GM18526 (cell line): Measurements from ENCODE around the gene RFX2.

Source experiments
- POLR2A ChIP-seq: IDR thresholded peaks from 3 replicates; pipeline ENCODE4 v1.6.1; 2011; ENCODE audit not compliant: insufficient read length; ENCODE audit errors: extremely low read depth

The RFX2 gene

DNA sequence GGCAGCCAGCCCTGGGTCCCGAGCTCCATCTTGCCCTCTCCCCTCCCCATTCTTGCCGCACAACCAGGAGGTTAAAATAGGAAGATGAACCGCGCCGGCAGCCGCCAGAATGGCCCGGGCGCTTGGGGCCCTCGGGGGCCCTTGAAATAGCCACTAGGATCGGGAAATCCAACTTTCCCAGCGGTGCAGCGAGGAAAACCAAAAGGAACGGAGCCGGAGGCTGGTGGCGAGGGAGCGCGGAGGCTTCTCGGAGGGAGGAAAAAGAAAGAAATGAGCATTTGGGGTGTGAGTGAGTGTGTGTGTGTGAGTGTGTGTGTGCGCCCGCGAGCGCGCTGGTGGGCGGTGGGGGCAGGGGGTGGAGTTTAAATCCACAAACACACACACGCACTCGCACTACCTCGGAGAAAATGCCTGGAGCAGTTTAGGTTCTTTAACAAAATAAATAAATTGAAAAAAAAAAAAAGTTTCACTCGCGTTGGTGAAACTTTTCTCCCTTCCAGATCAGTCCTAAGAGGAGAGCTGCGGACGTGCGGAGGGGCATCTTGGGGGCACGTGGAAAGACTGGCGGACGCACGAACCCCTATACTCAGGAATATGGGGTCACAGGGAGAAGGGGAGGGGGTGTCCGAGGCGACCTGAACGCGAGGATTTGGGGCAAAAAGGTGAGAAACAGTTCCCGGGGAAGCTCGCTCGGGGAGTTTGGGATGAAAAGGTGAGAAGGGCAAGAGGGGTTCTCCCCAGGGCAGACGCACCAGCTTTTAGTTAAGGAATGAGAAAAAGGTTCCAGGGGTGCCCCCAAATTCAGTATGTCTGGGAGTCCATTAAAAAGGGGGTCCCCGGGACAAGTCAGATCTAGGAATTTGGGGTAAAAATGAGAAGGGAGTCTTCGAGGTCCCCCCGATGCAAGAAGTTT lies 1.3 kb downstream of the RFX2 start:
- TF ChIP-seq POLR2A: no peak

DNA sequence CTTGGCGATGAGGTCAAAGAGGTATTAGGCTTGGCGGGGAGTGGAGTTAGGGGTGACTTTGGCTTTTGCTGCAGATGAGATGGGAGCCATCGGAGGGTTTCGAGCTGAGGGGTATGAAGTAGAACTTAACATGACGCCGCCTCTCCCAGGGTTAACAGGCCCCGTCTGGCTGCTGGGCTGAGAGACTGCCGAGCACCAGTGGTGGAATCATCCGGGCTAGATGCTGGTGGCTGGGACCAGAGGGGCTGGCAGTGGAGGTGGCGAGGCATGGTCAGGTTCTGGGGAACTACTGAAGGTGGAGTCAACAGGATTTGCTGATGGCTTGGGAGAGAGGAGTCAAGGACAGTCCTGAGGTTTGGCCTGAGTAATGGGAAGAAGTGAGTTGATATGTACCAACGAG lies 4.9 kb downstream of the RFX2 start:
- no peak for TF ChIP-seq POLR2A

DNA sequence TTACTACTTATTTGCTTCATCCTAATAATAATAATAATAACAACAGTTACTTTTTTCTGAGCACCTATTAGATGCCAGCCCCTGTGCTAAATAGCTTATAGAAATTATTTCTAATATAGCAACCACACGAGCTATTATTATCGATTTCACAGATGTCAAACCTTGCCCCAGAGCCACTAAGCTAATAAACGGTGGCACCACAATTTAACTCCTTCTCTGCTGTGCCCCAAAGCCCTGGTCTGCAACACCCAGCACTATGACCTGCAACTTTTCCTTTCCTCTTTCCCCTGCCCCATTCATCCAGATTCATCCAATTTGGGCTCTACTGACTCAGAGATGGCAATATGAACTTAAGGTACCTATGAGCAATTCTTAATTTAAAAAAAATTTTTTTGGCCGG lies 6.4 kb downstream of the RFX2 start:
- no peak for TF ChIP-seq POLR2A

DNA sequence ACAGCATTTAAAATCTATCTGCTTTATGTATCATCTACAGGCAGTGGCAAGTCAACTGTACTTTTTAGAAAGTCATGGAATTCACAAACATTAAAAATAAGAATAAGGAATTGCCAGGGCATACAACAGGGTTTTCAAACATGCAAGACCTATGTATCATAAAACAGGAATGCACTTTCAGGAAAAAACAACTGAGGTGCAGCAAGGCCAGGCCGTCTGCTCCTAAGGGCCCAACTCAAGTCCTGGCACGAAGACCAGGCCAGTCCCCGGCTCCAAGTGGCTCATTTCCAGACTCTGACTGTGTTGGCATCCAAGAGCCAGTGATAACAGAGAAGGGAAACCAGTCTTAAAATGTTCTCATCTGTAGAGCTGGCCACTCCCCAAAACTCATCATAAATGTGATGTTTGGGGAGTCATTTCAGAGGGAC lies 7.1 kb downstream of the RFX2 start:
- TF ChIP-seq POLR2A: no peak

DNA sequence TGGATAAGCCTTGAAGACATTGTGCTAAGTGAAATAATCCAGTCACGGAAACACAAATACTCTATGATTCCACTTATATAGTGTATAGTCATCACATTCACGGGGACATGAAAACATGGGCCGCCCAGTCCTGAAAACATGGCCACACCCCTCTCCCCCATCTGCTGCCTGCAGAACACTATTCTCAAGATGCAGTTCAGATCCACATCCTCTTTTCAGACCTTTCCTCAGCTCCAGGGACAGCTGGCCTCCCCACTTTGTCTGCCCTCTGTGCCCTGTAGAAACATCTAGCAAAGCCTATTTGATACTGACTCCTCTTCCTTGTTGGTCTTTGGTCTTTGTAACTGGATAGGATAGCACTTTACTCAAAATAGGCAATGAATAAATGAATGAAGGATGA lies 8.3 kb downstream of the RFX2 start:
- TF ChIP-seq POLR2A: no peak

DNA sequence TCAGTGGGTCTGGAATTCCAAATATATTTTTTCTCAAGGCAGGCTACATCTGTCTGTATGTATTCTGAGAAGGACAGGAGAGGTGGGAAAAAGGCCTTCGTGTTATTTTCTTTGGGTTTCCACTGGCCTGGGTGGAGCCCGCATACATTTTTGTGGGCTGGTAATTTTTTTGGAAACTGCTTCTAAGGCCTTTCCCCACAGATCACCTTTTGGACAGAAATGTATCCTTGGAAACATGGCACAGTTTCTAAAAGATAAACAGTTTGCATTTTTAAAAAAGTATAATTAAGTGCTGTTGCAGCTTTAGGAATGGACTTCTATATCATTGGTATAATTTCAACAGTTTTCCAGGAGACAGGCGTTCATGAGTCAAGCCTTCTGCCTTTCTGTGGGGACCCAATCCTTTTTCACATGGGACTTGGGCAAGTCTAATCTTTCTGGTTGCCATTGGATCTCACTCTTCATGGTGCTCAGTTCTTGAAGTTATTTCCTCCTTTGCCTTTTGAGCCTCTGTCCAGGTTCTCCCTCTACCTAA lies 8.9 kb downstream of the RFX2 start:
- no peak for TF ChIP-seq POLR2A

DNA sequence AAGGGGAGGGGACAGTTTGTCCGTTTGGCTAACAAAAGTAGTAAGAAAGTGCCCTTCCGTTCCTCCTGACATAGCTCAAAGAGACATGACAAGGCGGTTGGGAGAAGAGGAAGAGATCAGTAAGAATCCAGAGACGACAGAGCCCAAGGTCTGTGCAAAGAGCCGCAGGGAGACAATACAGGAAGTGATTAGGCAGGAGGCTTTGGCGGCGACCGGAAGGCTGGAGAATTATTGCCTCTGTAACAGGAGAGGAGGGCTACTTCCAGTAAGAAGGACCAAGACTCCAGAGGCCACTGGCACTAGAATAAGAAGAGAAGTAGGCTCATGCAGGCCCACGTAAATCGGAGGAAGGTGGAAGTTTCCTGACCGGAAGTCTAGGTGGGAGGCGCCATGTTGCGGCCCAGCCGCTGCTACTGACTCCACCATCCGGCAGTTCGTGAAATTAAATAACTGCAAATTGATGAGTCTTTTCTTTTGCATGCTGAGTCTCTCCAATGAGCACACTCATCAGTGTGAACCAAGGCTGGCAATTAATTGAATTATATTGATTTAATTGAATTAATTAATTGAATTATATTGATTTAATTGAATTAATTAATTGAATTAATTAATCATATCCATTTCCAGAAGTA lies 9.9 kb downstream of the RFX2 start:
- no peak for TF ChIP-seq POLR2A

DNA sequence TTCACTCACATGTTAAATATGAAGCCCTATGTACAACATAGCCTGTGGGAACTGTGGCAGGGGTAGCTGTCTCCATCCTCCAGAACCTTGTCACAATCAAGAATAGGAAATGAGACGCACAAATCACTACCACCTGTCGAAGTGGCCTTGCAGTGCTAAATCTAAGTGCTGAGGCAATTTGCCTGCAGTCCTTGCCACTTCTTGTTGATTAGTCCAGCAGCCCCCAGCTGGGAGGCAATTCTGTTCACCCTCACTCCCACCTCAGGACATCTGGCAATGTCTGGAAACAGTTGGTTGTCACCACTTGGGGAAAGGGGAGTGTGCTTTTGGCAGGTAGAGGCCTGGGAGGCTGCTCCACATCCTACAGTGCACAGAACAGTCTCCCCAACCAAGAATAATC lies 10.7 kb downstream of the RFX2 start:
- no peak for TF ChIP-seq POLR2A

DNA sequence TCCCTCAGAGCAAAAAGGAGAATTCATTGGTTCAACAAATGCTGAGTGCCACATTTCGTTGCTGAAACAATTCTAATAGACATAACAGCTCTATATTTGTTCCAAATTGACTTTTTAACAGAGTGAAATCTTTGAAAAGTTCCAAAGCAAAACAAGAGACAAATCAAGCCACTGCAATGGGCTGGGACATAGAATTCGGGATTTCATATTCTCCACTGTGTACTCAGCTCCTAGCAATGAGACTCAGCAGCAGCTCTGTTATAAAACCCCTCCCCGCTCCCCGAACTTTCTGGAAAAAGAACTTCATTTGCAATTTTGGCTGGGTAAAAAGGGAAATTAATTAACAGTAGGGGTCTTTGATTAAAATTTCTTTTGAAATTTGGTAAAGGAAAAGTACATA lies 11.3 kb downstream of the RFX2 start:
- no peak for TF ChIP-seq POLR2A

DNA sequence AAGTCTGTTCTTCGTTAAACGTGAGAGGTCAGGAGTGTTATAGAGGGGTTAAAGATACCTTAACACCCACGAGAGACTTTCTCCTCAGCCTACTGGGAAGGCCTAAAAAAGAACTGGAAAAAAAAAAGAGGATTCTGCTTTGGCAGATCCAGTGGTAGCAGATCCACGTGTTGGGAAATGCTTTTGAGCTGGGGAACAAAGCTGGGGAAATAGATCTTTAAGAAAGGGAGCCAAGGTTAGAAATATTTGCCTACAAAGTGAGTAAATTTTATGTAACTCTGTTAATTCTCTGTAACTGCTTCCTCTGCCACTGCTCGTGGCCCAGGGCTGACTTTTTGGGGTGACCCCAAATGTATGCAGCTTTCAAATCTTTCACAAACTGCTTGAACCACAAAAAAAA lies 11.7 kb downstream of the RFX2 start:
- TF ChIP-seq POLR2A: no peak

DNA sequence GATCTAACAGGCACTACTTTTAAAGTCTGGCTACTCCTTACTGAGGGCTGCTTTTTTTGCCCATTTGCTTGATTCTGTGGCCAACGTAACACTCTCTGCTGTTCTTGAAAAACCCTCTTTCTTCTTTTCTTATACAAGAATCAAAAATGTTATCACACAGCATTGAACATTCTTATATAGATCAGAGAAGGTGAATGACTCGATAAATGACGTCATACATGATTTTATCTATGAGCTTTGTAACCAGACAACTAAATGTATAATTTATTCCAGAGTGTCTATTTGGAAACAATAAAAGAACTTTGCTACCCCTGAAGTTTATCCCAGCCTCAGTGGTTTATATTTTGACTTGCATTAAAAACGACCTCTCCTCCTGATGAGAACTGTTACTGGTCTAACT lies 12.4 kb downstream of the RFX2 start:
- no peak for TF ChIP-seq POLR2A

DNA sequence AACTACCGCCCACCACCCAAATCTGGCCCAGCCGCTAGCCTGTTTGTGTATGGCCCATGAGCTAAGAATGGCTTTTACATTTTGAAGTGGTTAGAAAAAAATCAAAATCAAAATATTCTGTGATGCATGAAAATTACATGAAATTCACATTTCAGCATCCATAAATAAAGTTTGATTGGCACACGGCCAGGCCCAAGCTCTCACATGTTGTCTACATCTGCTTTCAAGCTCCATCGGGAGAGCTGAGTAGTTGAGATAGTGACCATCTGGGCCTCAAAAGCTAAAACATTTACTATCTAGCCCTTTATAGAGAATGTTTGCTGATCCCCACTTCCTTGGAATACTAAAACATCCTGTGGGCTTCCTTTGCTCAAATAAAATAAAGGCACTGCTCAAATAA lies 14.5 kb downstream of the RFX2 start:
- TF ChIP-seq POLR2A: no peak

DNA sequence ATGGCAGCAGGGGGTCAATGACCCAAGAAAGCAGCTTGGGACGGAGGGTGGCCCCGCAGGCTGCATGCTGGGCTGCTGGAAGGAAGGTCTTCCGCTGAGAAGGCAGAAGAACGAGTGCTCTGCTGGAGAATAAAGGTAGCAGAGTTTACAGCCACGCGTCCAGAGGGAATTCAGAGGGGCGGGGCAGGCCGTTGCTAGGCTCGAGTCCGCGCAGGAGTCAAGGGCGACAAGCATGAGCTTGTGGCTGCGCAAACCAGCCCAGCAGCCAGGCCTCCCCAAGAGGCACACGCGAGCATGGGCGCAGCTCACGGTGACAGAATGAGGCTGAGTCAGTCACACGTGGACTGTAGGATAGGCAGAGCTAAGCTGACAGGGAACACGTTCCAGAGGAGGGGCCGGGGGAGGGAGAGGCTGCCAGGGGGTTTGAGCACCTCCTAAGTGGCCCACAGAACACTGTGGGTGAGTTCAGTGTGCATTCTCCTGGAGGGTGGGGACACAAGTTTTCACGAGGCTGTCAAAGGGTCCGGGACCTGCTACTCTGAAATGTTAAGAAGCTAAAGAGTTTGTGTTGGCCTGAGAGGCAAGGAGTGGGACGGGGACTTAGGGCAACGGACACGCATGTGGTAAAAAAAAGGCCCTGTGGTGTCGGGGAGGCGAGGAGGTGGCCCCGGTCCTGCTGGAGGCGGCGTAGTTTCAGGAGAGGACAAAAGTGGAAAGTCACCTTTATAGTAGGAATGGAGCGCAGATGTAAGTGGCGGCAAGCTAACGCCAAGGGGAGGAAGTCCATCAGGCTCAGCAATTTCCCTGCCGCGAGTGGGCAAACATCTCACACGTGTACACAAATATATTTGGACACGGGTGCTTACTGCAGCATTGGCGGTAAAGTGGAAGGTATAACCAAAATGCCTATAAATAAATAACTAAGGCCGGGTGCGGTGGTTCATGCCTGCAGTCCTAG lies 17.7 kb downstream of the RFX2 start:
- TF ChIP-seq POLR2A: no peak

DNA sequence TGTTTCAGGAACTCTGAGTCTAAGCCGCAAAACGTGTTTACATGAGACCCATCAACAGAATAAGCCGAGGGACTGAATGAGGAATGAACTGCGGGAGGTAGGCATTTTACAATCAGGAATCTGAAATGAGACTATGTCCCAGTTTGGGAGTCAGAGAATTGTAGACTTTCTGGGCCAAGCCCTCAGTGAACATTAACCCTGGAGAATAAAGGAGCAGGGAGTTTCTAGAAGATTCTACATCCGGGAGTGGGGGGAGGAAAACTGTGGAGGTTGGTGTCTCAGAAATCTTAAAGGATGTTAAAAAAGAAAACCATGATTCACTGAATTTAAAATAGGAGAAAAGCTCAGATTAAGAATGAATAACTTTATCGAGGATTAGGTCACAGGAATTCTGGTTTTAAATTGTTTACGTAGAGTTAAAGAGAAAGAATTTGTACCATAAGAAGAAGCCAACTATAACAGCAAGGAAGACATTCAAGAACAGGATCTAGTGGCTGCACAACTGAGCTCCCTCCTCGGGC lies 18.5 kb downstream of the RFX2 start:
- no peak for TF ChIP-seq POLR2A

DNA sequence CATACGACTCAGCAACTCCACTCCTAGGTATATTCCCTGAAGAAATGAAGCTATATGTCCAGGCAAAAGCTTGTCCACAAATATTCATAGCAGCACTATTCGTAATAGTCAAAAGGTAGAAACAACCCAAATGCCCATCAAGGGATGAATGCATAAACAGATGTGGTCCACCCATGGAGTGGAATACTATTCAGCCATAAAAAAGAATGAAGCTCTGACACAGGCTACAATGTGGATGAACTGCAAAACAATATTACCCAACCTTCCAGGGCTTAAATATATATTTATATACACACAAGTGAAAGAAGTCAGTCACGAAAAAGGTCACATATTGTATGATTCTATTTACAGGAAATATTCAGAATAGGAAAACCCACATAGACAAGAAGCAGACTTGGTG lies 19.7 kb downstream of the RFX2 start:
- no peak for TF ChIP-seq POLR2A
